ENCODE data around the gene HIVEP3. TPM values are rescaled to one million over a fixed set of nuclear protein-coding genes. Genes with fewer than 3 reads are reported as not detected.

Gene HIVEP3
- total RNA-seq, 1 experiment from 2014 or later, result 1.4 TPM

- H2BK20ac ChIP-seq (ENCODE audit: low read depth, low read length, poor library complexity, severe bottlenecking), result no peak overlapping the region
- no peak overlapping the region for H2BK15ac ChIP-seq (ENCODE audit: low read depth, low read length)
- H4K5ac ChIP-seq (ENCODE audit: insufficient read length, low read depth, low read length), result no peak overlapping the region
- no peak overlapping the region for H2BK120ac ChIP-seq (ENCODE audit: low read depth, low read length, poor library complexity, severe bottlenecking)
- no peak overlapping the region for H3K4ac ChIP-seq (ENCODE audit: low read depth, low read length)
- DNase-seq, result no peak
- H3K27me3 Mint-ChIP-seq (ENCODE audit: low read depth), result peaks cover 4% of the 10 kb centered on the region
- no peak overlapping the region for H3K18ac ChIP-seq (ENCODE audit: insufficient read length, low read depth, low read length)
- no peak overlapping the region for H3K27ac ChIP-seq (ENCODE audit: insufficient read length, low read depth, low read length)
- WGBS (ENCODE audit: extremely low coverage, insufficient read length, low lambda C conversion rate), result no CpG with 5 or more reads among the region's 4 CpGs
- H2AK5ac ChIP-seq (ENCODE audit: insufficient read length, low read length), result no peak overlapping the region
- no peak overlapping the region for H2AFZ ChIP-seq (ENCODE audit: low read length)
- no peak overlapping the region for H4K8ac ChIP-seq (replicated peaks; ENCODE audit: insufficient read length, low read depth, low read length)
- no peak for TF ChIP-seq CTCF (conservative IDR thresholded peaks at IDR 0.05)
- H2BK12ac ChIP-seq (ENCODE audit: insufficient read length, low read depth, low read length), result no peak overlapping the region
- H3T11ph ChIP-seq (ENCODE audit: low read length), result no peak overlapping the region
- no peak overlapping the region for H3K9ac ChIP-seq (ENCODE audit: extremely low read depth, insufficient read length, low read length)
- H3K23ac ChIP-seq (ENCODE audit: insufficient read length, low read depth, low read length), result no peak overlapping the region
- H3K23me2 ChIP-seq (ENCODE audit: insufficient read length, low read depth, low read length, poor library complexity, severe bottlenecking), result no peaks in the 10 kb centered on the region
- H4K91ac ChIP-seq (ENCODE audit: insufficient read length, low read depth, low read length), result no peak overlapping the region
- H3K79me1 ChIP-seq (ENCODE audit: insufficient read depth, low read depth, low read length, poor library complexity, severe bottlenecking), result no peaks in the 10 kb centered on the region
- H3K27ac Mint-ChIP-seq, result no peak overlapping the region
- H3K14ac ChIP-seq (ENCODE audit: insufficient read depth, low read length), result no peak overlapping the region
- peaks cover under 1 to 2% of the 10 kb centered on the region in 2 experiments; a peak in 3 of 4 replicates for H3K4me1 Mint-ChIP-seq
- no peaks in the 10 kb centered on the region for H3K79me2 ChIP-seq (ENCODE audit: insufficient read depth, low read length)
- no peaks in the 10 kb centered on the region for H3K27me3 ChIP-seq (ENCODE audit: insufficient read depth, low read length)
- H3K9me3 Mint-ChIP-seq, result no peaks in the 10 kb centered on the region
- no peak overlapping the region for H3K4me2 ChIP-seq (ENCODE audit: insufficient read depth, insufficient read length, low read length)
- H3K36me3 Mint-ChIP-seq (ENCODE audit: insufficient read depth in 1 of 3, low read depth in 3 of 3), result no peaks in the 10 kb centered on the region; a peak in 1 of 7 replicates
- no peak overlapping the region for H3K56ac ChIP-seq (ENCODE audit: insufficient read length, low read depth, low read length)
- H3K4me1 ChIP-seq (ENCODE audit: insufficient read depth, low read length), result no peaks in the 10 kb centered on the region
- no peak overlapping the region for H2BK5ac ChIP-seq (ENCODE audit: insufficient read length, low read length)
- H3K9me3 ChIP-seq (ENCODE audit: control insufficient read depth, low read depth, low read length), result no peaks in the 10 kb centered on the region
- H3K4me3 Mint-ChIP-seq, result no peak overlapping the region
- H4K20me1 ChIP-seq (ENCODE audit: control insufficient read depth, insufficient read depth, insufficient read length), result no peaks in the 10 kb centered on the region
These were observed 214.5 kb downstream of the HIVEP3 start for GRCh38 chr1:41704196-41704595.

All from H9 (cell line).